ENCODE data around the gene HS3ST3A1.

Gene HS3ST3A1

DNA sequence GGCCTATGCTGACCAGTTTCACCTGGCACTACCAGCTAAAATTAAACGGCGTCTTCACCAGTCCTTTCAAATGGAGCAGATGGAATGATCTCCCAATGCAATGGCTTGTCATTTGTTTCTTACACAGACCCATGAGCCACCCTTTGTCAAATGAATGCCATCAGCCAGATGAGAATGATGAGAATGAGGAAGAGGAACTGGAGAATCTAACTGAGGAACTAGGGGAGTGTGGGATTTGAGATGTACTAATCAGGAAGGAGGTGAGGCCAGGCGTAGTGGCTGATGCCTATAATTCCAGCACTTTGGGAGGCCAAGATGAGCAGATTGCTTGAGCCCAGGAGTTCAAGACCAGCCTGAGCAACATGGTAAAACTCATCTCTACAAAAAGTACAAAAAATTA, 116.4 kb downstream of the HS3ST3A1 start:
- no peak for DNase-seq

DNA sequence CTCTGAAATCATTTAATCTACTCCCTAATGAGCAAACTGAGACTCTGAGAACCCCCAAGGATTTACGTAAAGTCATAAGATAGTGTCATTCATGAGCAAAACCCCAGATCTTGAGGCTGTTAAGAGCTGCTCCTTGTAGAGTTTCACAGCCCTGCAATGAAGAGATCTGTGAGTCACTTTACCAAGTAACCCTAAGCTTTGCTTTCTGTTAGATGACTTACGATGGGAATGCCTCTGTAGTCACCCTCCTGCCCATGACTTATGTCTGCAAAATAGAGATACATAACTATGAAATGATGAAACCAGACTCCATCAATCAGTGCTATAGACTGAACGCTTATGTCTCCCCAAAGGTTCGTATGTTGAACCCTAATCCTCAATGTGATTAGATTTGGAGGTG, 117.7 kb downstream of the HS3ST3A1 start:
- DNase-seq: no peak

DNA sequence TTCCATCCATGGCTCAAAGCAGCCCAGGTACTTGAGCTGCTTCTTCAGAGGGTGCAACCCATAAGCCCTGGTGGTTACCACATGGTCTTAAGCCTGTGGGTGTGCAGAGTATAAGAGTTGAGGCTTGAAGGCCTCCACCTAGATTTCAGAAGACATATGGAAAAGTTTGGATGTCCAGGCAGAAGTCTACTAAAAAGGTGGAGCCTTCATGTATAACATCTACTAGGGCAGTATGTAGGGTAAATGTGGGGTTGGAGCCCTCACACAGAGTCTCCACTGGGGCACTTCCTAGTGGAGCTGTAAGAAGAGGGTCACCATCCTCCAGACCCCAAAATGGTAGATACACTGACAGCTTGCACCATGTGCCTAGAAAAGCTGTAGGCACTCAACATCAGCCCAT, 120.9 kb downstream of the HS3ST3A1 start:
- DNase-seq: no peak

DNA sequence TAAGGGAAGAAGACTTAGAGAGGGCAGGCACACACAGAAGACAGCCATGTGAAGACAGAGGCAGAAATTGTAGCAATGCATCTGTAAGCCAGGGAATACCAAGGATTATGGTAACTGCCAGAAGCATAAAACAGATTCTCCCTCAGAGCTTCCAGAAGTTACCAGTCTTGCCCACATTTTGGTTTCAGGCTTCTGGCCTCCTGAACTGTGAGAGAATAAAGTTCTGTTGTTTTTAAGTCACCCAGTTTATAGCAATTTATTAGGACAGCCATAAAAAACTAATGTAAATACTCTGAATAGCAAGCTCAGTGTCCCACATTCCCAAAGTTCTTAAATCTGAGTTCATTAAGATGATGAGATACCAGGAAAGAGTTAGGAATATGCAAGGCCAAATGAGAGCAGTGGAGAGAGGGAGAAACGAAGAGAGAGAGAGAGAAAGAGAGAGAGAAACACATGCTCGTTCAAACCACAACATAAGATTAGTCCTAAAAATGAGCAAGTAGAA, 123.4 kb downstream of the HS3ST3A1 start:
- no peak for DNase-seq

DNA sequence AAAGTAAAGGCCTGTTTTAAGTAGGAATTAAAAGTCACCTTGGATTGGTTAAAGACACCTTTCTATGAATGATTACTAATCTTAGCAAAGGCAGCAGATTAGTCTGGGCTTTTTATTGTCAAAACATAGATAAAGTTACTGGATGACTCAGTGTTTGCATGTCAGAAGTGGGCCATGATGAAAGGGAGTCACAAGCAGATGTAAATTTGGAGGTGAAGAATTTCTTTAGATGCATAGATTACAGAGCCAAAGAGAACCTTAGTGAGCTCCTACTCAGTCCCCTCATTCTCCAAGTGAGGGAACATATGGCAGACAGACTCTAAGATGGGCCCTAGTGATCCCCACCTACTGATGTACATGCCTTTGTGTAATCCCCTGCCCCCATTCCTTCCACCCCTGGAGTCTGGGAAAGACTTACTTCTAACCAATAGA, 124.5 kb downstream of the HS3ST3A1 start:
- DNase-seq: no peak

DNA sequence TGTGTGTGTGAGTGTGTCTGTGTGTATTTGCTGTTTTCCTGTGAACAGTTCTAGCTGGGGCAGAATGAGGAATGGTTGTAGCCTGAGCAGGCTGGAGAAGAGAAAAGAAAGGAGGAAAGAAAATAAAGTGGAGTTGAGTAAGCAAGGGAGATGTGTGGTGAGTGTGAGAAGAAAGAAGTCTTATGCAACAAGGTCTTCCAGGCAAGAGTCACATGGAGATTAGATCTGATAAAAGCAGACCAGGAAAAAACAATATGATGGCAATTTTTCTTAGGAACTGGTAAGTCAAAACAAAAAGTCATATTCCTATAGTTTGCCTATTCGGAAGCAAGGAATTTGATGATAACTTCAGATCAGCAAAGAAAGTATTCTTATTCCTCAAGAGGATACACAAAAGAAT, 125.0 kb downstream of the HS3ST3A1 start:
- DNase-seq: no peak

DNA sequence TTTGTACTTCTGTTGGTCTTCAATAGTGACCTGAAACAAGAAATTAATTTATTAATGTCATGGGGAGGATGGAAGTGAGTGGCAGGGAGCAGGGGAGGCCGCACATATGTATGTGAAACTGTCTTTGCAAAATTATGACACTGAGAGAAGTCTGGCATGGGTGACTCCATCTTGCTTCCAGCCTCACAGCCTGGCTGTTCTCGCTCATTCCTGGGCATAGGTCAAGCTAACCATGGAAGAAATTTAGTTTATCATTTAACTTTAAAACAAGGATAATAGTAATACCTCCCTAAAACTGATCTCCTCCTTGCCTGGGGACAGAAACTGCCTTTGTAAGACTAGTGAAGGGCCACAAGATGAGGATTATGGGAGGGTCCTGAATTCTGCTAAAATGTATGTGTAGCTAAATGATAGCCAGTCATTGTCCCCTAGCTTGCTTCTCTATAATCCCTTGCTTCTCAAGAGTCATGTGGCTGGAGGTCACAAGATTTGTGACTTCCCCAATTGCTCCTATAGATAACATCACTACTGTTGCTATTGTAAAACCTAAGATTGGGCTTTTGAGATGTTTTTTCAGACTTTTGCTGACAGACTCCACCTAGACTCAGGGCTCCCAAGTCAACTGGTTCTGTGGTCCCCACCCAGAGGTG, 126.0 kb downstream of the HS3ST3A1 start:
- DNase-seq: no peak

DNA sequence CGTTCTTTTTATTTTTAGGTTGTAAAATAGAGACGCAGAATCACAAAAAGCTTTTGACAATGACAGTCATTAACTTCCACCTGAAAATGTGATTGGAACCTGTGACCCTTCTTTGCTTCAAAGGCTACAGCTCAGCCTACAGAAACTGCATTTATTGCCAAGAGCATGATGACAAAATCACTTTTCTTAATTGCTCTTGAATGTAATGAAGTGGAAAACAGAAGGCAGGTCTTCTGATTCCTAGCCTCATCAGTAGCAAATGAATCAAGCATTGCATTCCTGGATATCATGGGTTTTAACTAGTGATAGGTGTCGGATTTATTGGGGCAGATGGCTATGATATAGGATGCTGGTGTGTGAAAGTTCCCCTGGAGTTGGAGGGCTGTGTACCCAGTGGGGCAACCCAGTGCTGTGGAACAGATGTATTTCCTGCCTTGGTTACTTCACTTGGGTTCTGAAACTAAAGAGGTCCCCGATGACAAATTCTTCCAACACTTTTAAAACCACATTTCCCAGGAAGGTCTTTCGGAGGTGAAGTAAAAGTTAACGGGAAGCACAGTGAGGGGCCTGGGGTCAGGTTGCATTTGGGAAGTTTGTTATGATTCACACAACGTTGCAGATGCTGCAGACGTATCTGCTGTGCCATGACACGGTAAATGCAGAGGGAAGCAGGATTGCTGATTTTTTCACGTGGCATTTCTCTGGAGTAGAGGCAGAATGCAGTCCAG, 127.5 kb downstream of the HS3ST3A1 start:
- no peak for DNase-seq

DNA sequence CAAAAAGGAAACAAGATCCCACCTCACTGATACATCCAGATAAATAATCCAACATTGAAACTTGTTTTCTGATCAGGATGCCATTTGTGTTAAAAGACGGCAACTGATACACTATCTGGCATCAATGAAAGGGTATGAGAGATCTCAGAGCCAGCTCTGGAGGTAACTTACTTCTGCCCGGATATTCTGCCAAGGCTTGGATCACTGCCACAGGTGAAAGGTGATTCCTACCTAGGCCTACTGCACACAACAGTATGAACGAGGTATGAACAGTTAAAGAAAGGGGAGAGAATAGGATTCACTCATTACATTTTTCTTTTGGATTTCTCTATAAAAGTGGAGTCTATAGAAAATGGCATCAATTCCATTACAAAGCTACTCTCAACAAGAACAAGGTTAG, 136.1 kb downstream of the HS3ST3A1 start:
- DNase-seq: no peak

DNA sequence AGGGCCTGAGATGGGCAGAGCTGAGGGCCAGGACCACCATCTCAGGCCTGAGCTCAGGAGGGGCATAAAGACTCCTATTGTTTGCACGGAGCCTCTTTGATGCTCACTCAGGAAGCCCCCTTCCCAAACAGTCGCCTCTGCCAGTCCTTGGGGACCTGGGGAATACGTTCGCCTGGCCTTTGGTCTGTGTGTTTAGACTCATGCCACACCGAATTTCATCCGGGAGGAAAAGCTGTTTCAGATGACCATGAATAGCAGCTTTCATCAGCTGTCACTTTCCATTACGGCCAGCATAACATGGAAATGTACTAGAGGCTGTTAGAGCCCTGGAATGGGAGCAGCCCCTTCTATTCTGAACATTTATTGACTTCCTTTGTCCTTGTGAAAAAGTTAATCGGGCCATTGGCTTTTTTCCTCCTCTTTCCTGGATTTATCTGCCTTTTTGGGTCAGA, 139.0 kb downstream of the HS3ST3A1 start:
- no peak for DNase-seq

DNA sequence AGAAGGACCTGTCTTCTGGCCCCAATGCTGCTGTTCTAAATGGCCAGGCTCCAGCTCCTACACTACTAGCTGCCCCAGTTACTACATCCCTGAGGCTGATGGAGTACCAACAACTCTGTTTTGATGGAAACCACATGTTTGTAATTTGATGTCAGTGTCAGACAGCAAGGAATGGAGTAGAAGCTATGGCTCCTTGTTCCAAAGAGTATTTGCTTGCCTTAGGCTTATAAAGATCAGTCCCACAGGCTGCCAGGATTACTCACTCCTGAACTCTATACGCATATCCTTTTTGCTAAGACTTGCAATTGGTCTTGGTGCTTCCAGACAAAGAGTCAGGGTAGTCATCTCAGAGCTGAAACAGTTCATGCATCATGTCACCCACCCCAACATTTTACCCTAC, 139.6 kb downstream of the HS3ST3A1 start:
- no peak for DNase-seq

DNA sequence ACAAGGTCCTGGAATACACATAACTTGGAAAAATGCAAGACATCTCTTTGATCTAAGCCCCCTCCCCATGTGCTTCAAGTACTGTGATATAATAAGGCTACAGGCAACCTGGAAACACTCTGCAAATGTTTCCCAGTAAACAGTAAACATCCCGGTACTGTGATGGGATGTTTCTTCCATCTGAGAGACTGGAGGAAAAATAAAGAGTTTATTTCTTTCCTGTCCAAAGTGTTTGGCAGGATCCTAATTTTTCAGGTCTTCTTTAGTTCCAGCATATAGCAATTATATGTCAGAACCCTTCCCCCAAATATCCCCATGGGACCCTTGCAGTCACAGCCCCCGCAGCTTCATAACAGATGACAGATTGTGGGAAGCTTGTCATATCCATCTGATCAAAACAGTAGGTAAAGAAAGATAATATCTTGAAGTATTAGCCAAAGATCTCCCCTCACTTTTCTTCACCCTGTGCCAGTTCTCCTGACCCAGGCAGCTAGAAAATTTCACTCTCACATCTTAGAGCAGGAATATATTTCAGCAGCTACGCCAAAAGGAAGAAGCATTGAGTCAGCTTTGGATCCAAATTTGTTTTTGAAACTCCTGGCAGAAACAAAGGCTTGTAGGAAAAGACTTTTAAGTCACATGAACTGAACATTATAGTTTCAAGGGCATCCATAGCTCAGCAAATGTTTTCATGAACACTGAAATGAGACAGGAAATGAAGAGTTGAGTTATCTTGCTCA, 141.3 kb downstream of the HS3ST3A1 start:
- no peak for DNase-seq

DNA sequence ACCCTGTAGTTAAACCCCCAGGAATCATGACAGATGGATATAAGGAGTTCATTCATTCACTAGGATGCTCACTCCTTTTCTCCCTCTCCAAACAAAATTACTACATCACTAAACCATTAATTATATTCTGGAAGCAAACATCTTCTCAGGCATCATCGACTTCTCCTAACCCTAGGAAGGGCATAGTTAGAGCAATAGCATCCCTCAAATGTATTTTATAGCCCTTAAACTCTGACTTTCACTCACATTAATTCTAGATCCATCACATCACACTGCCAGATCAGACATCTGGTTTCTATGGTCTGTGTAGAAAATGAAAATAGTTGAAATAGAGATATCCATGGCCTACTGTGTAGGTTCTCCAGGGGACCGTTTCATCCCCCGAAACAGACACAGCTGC, 143.9 kb downstream of the HS3ST3A1 start:
- no peak for DNase-seq

Measured in activated T-cell treated with anti-CD3 and anti-CD28 coated beads, Interleukin-2, amount 50 U/mL, for 1 hour (primary cell).